PC-9 (cell line): ENCODE data around the gene CCDC39. TPM values are rescaled to one million over a fixed set of nuclear protein-coding genes. Genes with fewer than 3 reads are reported as not detected.

Source experiments
- BruUV-seq: library from RNA; stranded (reverse); fragments of 400-500 nt; replicated peaks from 2 replicates; lab custom pipeline; 2021; lab: Mats Ljungman, UMichigan
- CTCF ChIA-PET: fragments of 300-600 bp; sonication (Branson Sonifier 250); formaldehyde crosslinking; loops from one replicate; lab custom pipeline; 2022; ENCODE audit warnings: antibody characterized with exemption; lab: Charles Lee
- POLR2A ChIA-PET: fragments of 300-600 bp; sonication (Branson Sonifier 250); formaldehyde crosslinking; loops from one replicate; lab custom pipeline; 2022; ENCODE audit warnings: antibody characterized with exemption; ENCODE audit not compliant: unreplicated experiment; lab: Charles Lee
- DNase-seq, 2 experiments: peaks; one replicate each; pipeline versions ENCODE4 v3.0.0 to v3.0.0-alpha.2; 2015 to 2022; ENCODE audit warnings: mixed read lengths in 1 of 2
- H2AFZ ChIP-seq: fragments of 200-600 bp; sonication (generic); 2 replicates; pipeline ENCODE4 v1.8.1; 2017; ENCODE audit warnings: antibody characterized with exemption
- H3F3A ChIP-seq: fragments of 200-600 bp; sonication (generic); 2 replicates; pipeline ENCODE4 v1.8.1; 2017; ENCODE audit warnings: antibody characterized with exemption, mild to moderate bottlenecking, low read depth; ENCODE audit not compliant: insufficient read depth
- H3K27ac ChIP-seq: fragments of 200-600 bp; sonication (generic); 2 replicates; pipeline ENCODE4 v1.6.1; 2016; ENCODE audit warnings: mixed run types
- H3K27me3 ChIP-seq: fragments of 200-600 bp; sonication (generic); 2 replicates; pipeline ENCODE4 v1.6.1; 2016; ENCODE audit warnings: low read depth, mixed run types; ENCODE audit not compliant: insufficient read depth
- H3K36me3 ChIP-seq: fragments of 200-600 bp; sonication (generic); 2 replicates; pipeline ENCODE4 v1.6.1; 2016; ENCODE audit warnings: low read depth, mixed run types
- H3K4me1 ChIP-seq: fragments of 200-600 bp; sonication (generic); replicated peaks from 2 replicates; pipeline ENCODE4 v1.6.1; 2016; ENCODE audit warnings: mixed run types; ENCODE audit not compliant: insufficient read depth
- H3K4me2 ChIP-seq: fragments of 200-600 bp; sonication (generic); 2 replicates; pipeline ENCODE4 v1.6.1; 2017; ENCODE audit warnings: mixed run types
- H3K4me3 ChIP-seq: fragments of 200-600 bp; sonication (generic); 2 replicates; pipeline ENCODE4 v1.6.1; 2016; ENCODE audit warnings: mixed run types
- H3K79me2 ChIP-seq: fragments of 200-600 bp; sonication (generic); 2 replicates; pipeline ENCODE4 v1.6.1; 2017; ENCODE audit warnings: low read depth, mixed run types
- H3K9me2 ChIP-seq: fragments of 200-600 bp; sonication (generic); 2 replicates; pipeline ENCODE4 v1.8.1; 2017; ENCODE audit warnings: mild to moderate bottlenecking; ENCODE audit not compliant: insufficient read depth
- H3K9me3 ChIP-seq: fragments of 200-600 bp; sonication (generic); 2 replicates; pipeline ENCODE4 v1.8.1; 2016; ENCODE audit warnings: low read depth; ENCODE audit not compliant: insufficient read depth
- H4K20me1 ChIP-seq: fragments of 200-600 bp; sonication (generic); 2 replicates; pipeline ENCODE4 v1.8.1; 2017; ENCODE audit not compliant: insufficient read depth
- CTCF ChIP-seq: fragments of 200-600 bp; sonication (generic); conservative IDR thresholded peaks from 2 replicates; pipeline ENCODE4 v1.6.1; 2017; ENCODE audit warnings: mixed run types, antibody characterized with exemption, mild to moderate bottlenecking, moderate library complexity
- EZH2 ChIP-seq: fragments of 200-600 bp; sonication (generic); IDR thresholded peaks from 2 replicates; pipeline ENCODE4 v1.8.0; 2017; ENCODE audit warnings: antibody characterized with exemption, low read depth
- intact Hi-C: fragments of 100-400 bp; cut with micrococcal nuclease; formaldehyde crosslinking; loops from one replicate; pipeline ENCODE4 v1.10.0; 2022; ENCODE audit not compliant: unreplicated experiment
- total RNA-seq: library from RNA; stranded (reverse); gene quantifications from 2 replicates; pipeline ENCODE4 v1.2.3, GENCODE V29; 2021

The CCDC39 gene
- total RNA-seq, 1 experiment from 2014 or later, result 0.26 TPM

GRCh38 chr3:180570238-180570637 lies 109.1 kb downstream of the CCDC39 start:
- H4K20me1 ChIP-seq, result no peaks in the 10 kb centered on the region
- H3K4me3 ChIP-seq, result no peak overlapping the region
- no peaks in the 10 kb centered on the region for H3K36me3 ChIP-seq
- H3K27ac ChIP-seq, result no peak overlapping the region
- H3F3A ChIP-seq, result no peaks in the 10 kb centered on the region
- CTCF ChIA-PET, result no interaction called here
- no peak overlapping the region for H3K4me2 ChIP-seq
- H3K9me2 ChIP-seq, result no peaks in the 10 kb centered on the region
- no peaks in the 10 kb centered on the region for H3K9me3 ChIP-seq
- intact Hi-C loops, result no loop called here
- no peaks in the 10 kb centered on the region for H3K4me1 ChIP-seq
- H3K79me2 ChIP-seq, result no peaks in the 10 kb centered on the region
- BruUV-seq, result no TSS peak
- no peaks in the 10 kb centered on the region for H3K27me3 ChIP-seq
- no peak for TF ChIP-seq CTCF
- no peak for TF ChIP-seq EZH2
- no peak overlapping the region for H2AFZ ChIP-seq
- POLR2A ChIA-PET, result no interaction called here
- no peak for DNase-seq

- DNase-seq, result no peak
- Histone ChIP-seq H3K4me2 (no peak overlapping the region), H3K27ac (no peak overlapping the region), H3K9me3 (no peaks in the 10 kb centered on the region), H3K79me2 (no peaks in the 10 kb centered on the region), H3K4me1 (no peaks in the 10 kb centered on the region), H3F3A (no peaks in the 10 kb centered on the region), H3K9me2 (no peaks in the 10 kb centered on the region), H3K36me3 (no peaks in the 10 kb centered on the region), H2AFZ (no peak overlapping the region), H3K4me3 (no peak overlapping the region), H4K20me1 (no peaks in the 10 kb centered on the region), H3K27me3 (no peaks in the 10 kb centered on the region)
- CTCF ChIA-PET, result no interaction called here
- intact Hi-C loops, result no loop called here
- POLR2A ChIA-PET, result no interaction called here
- TF ChIP-seq EZH2 (no peak), CTCF (no peak)
- no TSS peak for BruUV-seq
Observed at GRCh38 chr3:180564676-180565075, 114.6 kb downstream of the CCDC39 start.

Other genes starting within 250 kb of the CCDC39 start
- 51.1 and 55.4 TPM in 2 replicates for gene TTC14, start 77.3 kb downstream of the CCDC39 start, total RNA-seq
- gene FXR1, start 233.2 kb upstream of the CCDC39 start, total RNA-seq, result 236 and 288 TPM in 2 replicates